Uterus (tissue), 2 donors: ENCODE results near the gene MYCN.

Experiments
- CTCF ChIP-seq, 4 experiments: fragments of 200-600 bp in 2 of 4; fragments of 450-650 bp in 2 of 4; sonication (generic) in 2 of 4; IDR thresholded peaks; one replicate each; pipeline ENCODE4 v1.5.1; 2016 to 2019; ENCODE audit warnings: antibody characterized with exemption in 4 of 4, mild to moderate bottlenecking in 2 of 4, moderate library complexity in 1 of 4
- POLR2A ChIP-seq, 2 donors: fragments of 450-650 bp; IDR thresholded peaks; one replicate each; pipeline ENCODE4 v1.6.1; 2016; ENCODE audit warnings: antibody characterized with exemption in 2 of 2, mild to moderate bottlenecking in 1 of 2, moderate library complexity in 1 of 2

- TF ChIP-seq CTCF (IDR thresholded peaks at IDR 0.05), result no peak
- TF ChIP-seq POLR2A (IDR thresholded peaks at IDR 0.05), result no peak
These were observed 7.1 kb downstream of the MYCN start for GRCh38 chr2:15947431-15947830.
